MM.1S (cell line): ENCODE results near the gene SENP8.

Experiments
- EZH2 ChIP-seq: fragments of 300-600 bp; sonication (generic); optimal IDR thresholded peaks from 2 replicates; pipeline ENCODE3; 2017; ENCODE audit warnings: low read depth, mild to moderate bottlenecking, antibody characterized with exemption, low read length, mixed read lengths
- EZH2phosphoT487 ChIP-seq: fragments of 300-600 bp; sonication (generic); IDR thresholded peaks from 2 replicates; pipeline ENCODE4 v1.6.1; 2018; ENCODE audit warnings: antibody characterized with exemption, low read length
- TF ChIP-seq, protein P1 (sequence below): fragments of 300-600 bp; sonication (generic); IDR thresholded peaks from 2 replicates; pipeline ENCODE4 v1.5.1; 2016; ENCODE audit warnings: antibody characterized with exemption, low read length, mixed read lengths

DNA sequence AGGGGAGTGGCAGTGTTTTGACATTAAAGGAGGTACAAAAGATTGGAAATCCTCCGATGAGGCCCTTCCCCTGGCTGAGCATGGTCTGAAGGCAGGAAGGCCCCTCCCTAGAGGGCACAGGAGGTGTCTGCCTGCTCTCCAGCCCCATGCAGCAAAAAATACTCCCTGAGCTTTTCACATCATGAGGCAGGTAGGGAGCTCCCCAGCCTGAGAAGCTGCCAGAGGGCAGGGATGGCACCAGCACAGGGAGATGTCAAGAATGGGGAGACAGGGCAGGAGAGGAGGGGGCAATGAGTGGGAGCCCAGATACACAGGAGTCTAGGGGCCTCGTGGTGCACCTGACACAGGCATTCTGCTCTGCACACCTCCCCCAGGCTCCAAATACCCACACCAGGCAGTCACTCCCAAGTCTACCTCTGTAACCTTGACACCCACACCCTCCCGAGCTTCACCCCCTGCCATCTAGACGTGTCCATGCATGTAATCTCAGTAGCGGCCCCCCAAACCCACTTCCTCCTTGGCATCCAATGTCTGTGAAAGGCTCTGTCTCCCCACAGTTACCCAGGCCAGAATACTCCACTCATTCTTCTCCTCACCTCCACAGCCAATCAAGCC, 56.5 kb downstream of the SENP8 start:
- TF ChIP-seq, protein P1, sequence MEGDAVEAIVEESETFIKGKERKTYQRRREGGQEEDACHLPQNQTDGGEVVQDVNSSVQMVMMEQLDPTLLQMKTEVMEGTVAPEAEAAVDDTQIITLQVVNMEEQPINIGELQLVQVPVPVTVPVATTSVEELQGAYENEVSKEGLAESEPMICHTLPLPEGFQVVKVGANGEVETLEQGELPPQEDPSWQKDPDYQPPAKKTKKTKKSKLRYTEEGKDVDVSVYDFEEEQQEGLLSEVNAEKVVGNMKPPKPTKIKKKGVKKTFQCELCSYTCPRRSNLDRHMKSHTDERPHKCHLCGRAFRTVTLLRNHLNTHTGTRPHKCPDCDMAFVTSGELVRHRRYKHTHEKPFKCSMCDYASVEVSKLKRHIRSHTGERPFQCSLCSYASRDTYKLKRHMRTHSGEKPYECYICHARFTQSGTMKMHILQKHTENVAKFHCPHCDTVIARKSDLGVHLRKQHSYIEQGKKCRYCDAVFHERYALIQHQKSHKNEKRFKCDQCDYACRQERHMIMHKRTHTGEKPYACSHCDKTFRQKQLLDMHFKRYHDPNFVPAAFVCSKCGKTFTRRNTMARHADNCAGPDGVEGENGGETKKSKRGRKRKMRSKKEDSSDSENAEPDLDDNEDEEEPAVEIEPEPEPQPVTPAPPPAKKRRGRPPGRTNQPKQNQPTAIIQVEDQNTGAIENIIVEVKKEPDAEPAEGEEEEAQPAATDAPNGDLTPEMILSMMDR: no peak
- TF ChIP-seq EZH2 (no peak), EZH2phosphoT487 (no peak)
